Heart right ventricle (tissue), 16 donors: ENCODE data around the gene TRABD2A. TPM values are rescaled to one million over a fixed set of nuclear protein-coding genes. Genes with fewer than 3 reads are reported as not detected.
A peak's percentile ranks its signal among the peaks of the same experiment; 100 is the strongest.

Experiments used
- ATAC-seq, 8 donors: fragments of 200-7000 bp; cut with Tn5 transposase; one replicate each; pipeline ENCODE4 v1.9.1; 2020; ENCODE audit warnings: mild to moderate bottlenecking in 8 of 8, moderate library complexity in 8 of 8, moderate number of reproducible peaks in 1 of 8
- DNase-seq, 2 donors: peaks; one replicate each; pipeline ENCODE4 v3.0.0-alpha.2; 2020
- H3K27ac ChIP-seq, 10 donors: fragments of 200-600 bp; sonication (generic) in 2 of 10; one replicate each; pipeline versions ENCODE4 v1.5.0 to v1.8.0; 2020 to 2022; ENCODE audit warnings: mild to moderate bottlenecking in 3 of 10
- H3K27me3 ChIP-seq, 7 donors: fragments of 200-600 bp; one replicate each; pipeline ENCODE4 v1.8.0; 2021 to 2022; ENCODE audit warnings: mild to moderate bottlenecking in 2 of 7
- H3K36me3 ChIP-seq, 9 donors: fragments of 200-600 bp; sonication (generic) in 1 of 9; one replicate each; pipeline versions ENCODE4 v1.5.0 to v1.8.0; 2020 to 2022; ENCODE audit warnings: mild to moderate bottlenecking in 2 of 9
- H3K4me1 ChIP-seq, 9 donors: fragments of 200-600 bp; sonication (generic) in 1 of 9; one replicate each; pipeline versions ENCODE4 v1.5.0 to v1.8.0; 2020 to 2022; ENCODE audit warnings: mild to moderate bottlenecking in 4 of 9
- H3K4me3 ChIP-seq, 10 donors: fragments of 200-600 bp; sonication (generic) in 2 of 10; one replicate each; pipeline versions ENCODE4 v1.5.0 to v1.8.0; 2020 to 2022; ENCODE audit warnings: mild to moderate bottlenecking in 7 of 10, moderate library complexity in 2 of 10
- H3K9me3 ChIP-seq, 11 donors: fragments of 200-600 bp in 10 of 11; sonication (generic) in 2 of 11; one replicate each; pipeline versions ENCODE4 v1.5.0 to v1.8.0; 2013 to 2022; ENCODE audit warnings: mild to moderate bottlenecking in 2 of 11, control low read depth in 1 of 11, moderate library complexity in 1 of 11
- CTCF ChIP-seq, 9 donors: fragments of 200-600 bp; sonication (generic) in 2 of 9; IDR thresholded peaks; one replicate each; pipeline versions ENCODE4 v1.5.0 to v1.8.0; 2021 to 2022; ENCODE audit warnings: antibody characterized with exemption in 9 of 9, mild to moderate bottlenecking in 5 of 9, moderate library complexity in 1 of 9
- WGBS, 2 donors: extraction: QIAGEN DNeasy Blood & Tissue Kit; methylation state at CpG; one replicate each; pipeline ENCODE4 v1.1.7; 2013; ENCODE audit warnings: inconsistent platforms in 1 of 2; 5-methylcytosine and 5-hydroxymethylcytosine counted together
- intact Hi-C, 10 donors: fragments of 100-400 bp; cut with DNase I; formaldehyde crosslinking; loops; one replicate each; pipeline versions ENCODE4 v1.11.1 to v1.14.2; 2022
- polyA plus RNA-seq, 2 donors: library from polyadenylated mRNA; stranded (reverse); fragments of 200-250 nt; gene quantifications; one replicate each; pipeline ENCODE4 v1.2.3, GENCODE V29; 2013
- total RNA-seq, 10 donors: library from RNA; stranded (reverse); fragmentation: NEBNext Ultra II Directional in 3 of 10; extraction: Animal tissue kit (Norgen Biotek cat#: 25700) in 3 of 10; gene quantifications; one replicate each; pipeline versions ENCODE4 v1.2.1 to v1.2.4, GENCODE V29; 2021 to 2023
- donor health status: Arrhythmogenic right ventricular cardiomyopathy.
- donor health status: ischemic (EF 13 %, LVEDD 7.1; RV severe dilation, severe dysfunction).
- donor health status: healthy with polysubstance abuse.
- donor health status: DM: no; HTN: yes; CAD: no.
- donor health status: DM: no; HTN: no; CAD: no.
- donor health status: ischemic (EF 25% LVEDD 6.9; RV normal size, moderate dysfunction).
- donor health status: ischemic (EF 25% LVEDD 5.7; RV mildly dilated, moderate dysfunction).
- donor health status: healthy.
- donor health status: DM: yes; HTN: yes; CAD: no.
- donor health status: Ischemic cardiomyopathy.
- donor health status: ischemic (EF 35%, LVEDD 5.7; RV mildly dilated, moderate dysfunction).
- donor health status: nonischemic (EF 11% LVEDD 7.7; RV severe dilation, severe dysfunction).
- donor health status: DM: yes; HTN: yes; CAD: no.
- donor health status: PGD.
- donor health status: ischemic (EF 29% LVEDD 5.4; RV normal size, mild dysfunction).
- donor health status: nonischemic (EF 23%, LVEDD 6.1; RV moderate dilation, normal function).

Gene TRABD2A
- total and polyA plus RNA-seq, 12 donors = 0.34 to 2.0 (median 0.68) TPM

GRCh38 chr2:84830758-84831500, 50.0 kb downstream of the TRABD2A start:
- WGBS, 2 donors = 83 to 90% methylated on average over 10 of the region's 10 CpGs
- peak overlapping the region in 1 of 10 donors; percentile 84 for H3K27ac ChIP-seq
- intact Hi-C loops = no loop called here
- H3K36me3 ChIP-seq = no peaks in the 10 kb centered on the region
- no peaks in the 10 kb centered on the region for H3K27me3 ChIP-seq
- H3K4me3 ChIP-seq = no peak overlapping the region
- TF ChIP-seq CTCF (IDR thresholded peaks at IDR 0.05) = no peak
- peaks cover 0 to 14% (median 4%) of the 10 kb centered on the region in 11 donors for H3K9me3 ChIP-seq
- ATAC-seq (no peak), DNase-seq (no peak)
- H3K4me1 ChIP-seq = peaks cover 0 to 41% (median 0%) of the 10 kb centered on the region in 9 donors

GRCh38 chr2:84830095-84830494, 50.8 kb downstream of the TRABD2A start:
- peak; percentile 28 to 46 for DNase-seq
- H3K27ac ChIP-seq = peak overlapping the region in 1 of 10 donors; percentile 84
- H3K36me3 ChIP-seq = no peaks in the 10 kb centered on the region
- TF ChIP-seq CTCF (IDR thresholded peaks at IDR 0.05) = no peak
- no peak overlapping the region for H3K4me3 ChIP-seq
- peaks cover 0 to 6% (median 0%) of the 10 kb centered on the region in 11 donors for H3K9me3 ChIP-seq
- peak; percentile 39 to 76 (median 54) for ATAC-seq
- H3K27me3 ChIP-seq = no peaks in the 10 kb centered on the region
- intact Hi-C loops = no loop called here
- peaks cover 0 to 41% (median 0%) of the 10 kb centered on the region in 9 donors for H3K4me1 ChIP-seq
- 50 to 62% methylated on average over 11 of the region's 11 CpGs for WGBS, 2 donors

- Histone ChIP-seq H3K27me3 (no peaks in the 10 kb centered on the region), H3K4me1 (peaks cover 0 to 41% (median 0%) of the 10 kb centered on the region in 9 donors), H3K27ac (peak overlapping the region in 1 of 10 donors; percentile 84), H3K4me3 (no peak overlapping the region), H3K9me3 (peaks cover 0 to 2% (median 0%) of the 10 kb centered on the region in 11 donors), H3K36me3 (no peaks in the 10 kb centered on the region)
- no peak for DNase-seq
- TF ChIP-seq CTCF (IDR thresholded peaks at IDR 0.05) = no peak
- 90 to 91% methylated on average over 2 of the region's 2 CpGs for WGBS, 2 donors
- intact Hi-C loops = no loop called here
- peak in 1 of 8 donors; percentile 39 for ATAC-seq
These were observed 51.2 kb downstream of the TRABD2A start for GRCh38 chr2:84829693-84830092.

- no peaks in the 10 kb centered on the region for H3K27me3 ChIP-seq
- H3K27ac ChIP-seq = no peak overlapping the region
- H3K9me3 ChIP-seq = no peaks in the 10 kb centered on the region
- DNase-seq (no peak), ATAC-seq (no peak)
- peaks cover 0 to 34% (median 0%) of the 10 kb centered on the region in 9 donors for H3K4me1 ChIP-seq
- TF ChIP-seq CTCF (IDR thresholded peaks at IDR 0.05) = no peak
- H3K4me3 ChIP-seq = no peak overlapping the region
- H3K36me3 ChIP-seq = no peaks in the 10 kb centered on the region
- intact Hi-C loops = no loop called here
- WGBS, 2 donors = 78 to 85% methylated on average over 2 of the region's 2 CpGs
These were observed 52.8 kb downstream of the TRABD2A start for GRCh38 chr2:84827978-84828575.
